ENCODE measurements around the gene TMEM183A.

Gene TMEM183A

DNA sequence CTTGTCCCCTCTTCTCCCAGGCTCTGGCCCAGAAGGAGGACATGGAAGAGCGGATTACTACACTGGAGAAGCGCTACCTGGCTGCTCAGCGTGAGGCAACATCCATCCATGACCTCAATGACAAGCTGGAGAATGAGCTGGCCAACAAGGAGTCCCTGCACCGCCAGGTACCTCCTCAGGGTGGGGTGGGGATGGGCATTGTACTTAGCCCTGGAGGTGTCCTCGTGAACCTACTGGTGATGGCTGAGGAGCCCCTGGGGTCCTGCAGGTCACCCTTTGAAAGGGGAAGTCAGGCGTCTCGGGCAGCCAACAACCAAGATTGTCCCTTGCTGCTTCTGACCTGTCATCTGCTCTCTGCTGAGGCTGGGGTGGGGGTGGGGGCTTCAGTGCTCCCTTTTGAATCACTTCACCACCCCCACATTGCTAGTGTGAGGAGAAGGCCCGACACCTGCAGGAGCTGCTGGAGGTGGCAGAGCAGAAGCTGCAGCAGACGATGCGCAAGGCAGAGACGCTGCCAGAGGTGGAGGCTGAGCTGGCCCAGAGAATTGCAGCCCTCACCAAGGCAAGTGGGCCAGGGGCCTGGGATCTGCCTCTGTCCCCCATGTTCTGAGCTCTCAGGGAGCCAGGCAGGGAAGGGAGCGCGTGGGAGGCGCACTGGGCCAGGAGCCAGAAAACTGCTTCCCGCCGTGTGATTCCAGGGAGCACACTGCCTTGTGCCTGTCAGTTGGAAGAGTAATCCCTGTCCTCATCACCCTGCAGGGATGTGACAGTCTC is 38.8 kb downstream of the TMEM183A start:
- DNase-seq (ENCODE audit: low read depth in 1 of 2, low spot score in 1 of 2) = no peak

DNA sequence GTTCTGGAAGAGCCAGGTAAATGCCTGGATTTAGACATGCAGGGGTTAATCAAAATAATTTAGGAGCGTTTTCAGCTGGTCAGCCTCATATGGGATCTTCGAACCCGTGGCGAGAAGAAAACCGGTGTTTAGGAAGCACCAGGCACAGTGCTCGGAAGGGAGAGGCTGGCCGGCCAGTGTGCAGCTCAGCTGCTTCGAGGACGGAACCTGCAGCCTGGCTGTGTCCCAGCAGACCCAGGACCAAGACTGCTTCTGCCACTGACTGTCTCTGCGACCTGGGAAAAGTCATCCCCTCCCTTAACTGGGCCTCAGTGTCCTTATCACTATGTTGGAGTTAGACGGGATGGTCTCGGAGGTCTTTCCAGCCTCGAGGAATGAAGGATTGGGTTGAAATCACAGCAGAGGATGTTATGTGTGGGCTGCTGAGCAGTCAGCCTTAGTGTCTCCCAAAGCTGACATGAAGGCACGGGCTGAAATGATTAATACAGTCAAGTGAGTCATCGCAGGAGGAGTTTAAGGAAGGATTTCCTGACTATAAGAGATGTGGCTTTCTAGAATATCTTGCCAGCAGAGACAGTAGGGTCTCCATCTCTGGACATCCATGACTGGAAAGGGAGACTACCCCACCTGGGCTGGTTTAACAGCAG is 39.9 kb downstream of the TMEM183A start:
- DNase-seq (ENCODE audit: low read depth in 1 of 2, low spot score in 1 of 2) = no peak

DNA sequence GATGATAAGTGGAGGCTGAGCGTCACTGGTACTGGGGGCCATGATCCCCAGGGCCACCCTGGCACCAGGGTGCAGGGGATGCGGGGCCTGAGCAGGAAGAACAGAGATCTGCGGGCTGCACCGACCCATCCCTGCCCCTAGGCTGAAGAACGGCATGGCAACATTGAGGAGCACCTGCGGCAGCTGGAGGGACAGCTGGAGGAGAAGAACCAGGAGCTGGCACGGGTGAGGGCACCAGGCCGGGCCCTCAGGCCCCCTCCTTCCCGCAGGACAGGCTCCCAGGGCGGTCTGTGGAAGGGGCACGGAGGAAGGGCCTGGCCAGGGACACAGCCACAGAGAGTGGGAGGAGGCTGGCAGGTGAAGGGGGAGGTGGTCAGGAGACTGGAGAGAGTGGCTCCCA is 40.9 kb downstream of the TMEM183A start:
- no peak for DNase-seq (ENCODE audit: low read depth in 1 of 2, low spot score in 1 of 2)

DNA sequence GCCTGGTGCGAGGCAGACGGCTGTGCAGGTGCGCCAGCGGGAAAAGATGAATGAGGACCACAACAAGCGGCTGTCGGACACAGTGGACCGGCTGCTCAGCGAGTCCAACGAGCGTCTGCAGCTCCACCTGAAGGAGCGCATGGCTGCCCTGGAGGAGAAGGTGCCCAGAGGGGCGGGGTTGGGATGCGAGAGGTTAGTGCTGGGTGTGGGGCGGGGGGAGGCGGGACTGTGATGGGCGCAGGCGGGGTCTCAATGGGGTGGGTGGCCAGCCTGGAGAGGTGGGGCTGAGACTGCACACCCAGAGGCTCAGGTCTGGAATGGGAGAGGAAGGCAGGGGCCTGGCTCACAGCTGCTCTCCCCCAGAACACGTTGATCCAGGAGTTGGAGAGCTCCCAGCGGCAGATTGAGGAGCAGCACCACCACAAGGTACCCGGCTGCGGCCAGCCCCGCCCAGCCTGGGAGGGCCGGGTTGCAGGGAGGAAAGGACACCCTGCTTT is 41.4 kb downstream of the TMEM183A start:
- DNase-seq (ENCODE audit: low read depth in 1 of 2, low spot score in 1 of 2) = no peak

DNA sequence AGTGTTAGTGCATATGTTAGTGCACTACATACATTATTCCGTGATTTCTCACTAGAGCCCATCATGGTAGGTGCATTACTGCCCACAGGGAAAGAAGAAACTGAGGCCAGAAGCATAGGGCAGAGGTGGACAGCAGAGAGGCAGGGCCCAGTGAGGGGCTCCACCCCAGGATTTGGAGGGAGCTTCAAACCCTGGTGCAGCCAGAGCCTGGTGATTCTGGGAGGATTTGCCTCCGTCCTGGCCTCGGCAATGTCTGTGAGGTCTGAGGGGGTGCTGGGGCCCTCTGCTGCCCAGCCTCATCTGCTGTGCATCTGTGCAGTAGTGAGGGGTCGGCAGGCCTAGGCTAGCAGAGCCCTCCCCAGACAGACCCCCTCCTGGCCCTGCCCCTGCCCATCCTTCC is 41.9 kb downstream of the TMEM183A start:
- DNase-seq (ENCODE audit: low read depth in 1 of 2, low spot score in 1 of 2) = no peak

DNA sequence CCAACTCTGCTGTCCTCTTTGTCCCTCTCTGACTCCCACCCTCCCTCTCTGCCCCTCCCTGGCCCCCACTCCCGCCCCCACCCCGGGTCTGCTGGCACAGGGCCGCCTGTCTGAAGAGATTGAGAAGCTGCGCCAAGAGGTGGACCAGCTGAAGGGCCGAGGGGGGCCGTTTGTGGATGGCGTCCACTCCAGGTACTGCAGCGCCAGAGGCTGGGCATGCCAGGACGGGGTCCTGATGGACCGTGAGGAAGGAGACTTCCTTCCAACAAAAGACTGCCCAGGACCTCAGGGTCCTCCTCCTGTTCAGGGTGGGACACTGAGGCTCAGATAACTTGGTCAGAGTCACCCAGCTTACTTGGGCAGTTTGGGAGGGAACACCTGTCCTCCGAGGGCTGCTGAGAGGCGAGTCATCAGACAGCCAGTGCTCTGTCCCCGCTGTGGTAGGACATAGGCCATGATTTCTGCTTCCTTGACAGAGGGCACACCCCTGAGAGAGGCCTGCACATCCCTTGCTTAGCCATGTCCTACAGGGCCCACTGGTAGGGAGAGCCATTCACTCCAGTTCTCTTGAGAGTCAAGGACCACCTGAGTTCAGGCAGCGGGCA is 42.5 kb downstream of the TMEM183A start:
- no peak for DNase-seq (ENCODE audit: low read depth in 1 of 2, low spot score in 1 of 2)

DNA sequence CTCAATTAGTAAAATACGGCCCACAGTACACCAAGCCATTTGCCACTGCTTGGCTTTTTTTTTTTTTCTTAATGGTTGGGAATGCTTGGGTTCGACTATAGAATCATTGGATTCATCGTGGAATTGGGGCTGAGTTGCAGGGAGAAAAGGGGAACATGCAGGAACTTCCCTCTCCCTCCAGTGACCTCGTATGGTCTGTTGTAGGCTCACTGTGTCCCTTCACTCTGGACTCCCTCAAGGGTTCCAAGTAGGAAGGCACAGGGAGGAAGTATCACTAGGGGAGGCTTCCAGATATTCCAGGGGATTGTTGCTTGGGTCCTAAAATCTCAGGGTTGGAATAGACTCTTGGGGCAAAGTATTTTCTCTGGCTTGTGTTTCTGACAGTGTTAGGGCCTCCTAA is 43.7 kb downstream of the TMEM183A start:
- no peak for DNase-seq (ENCODE audit: low read depth in 1 of 2, low spot score in 1 of 2)

DNA sequence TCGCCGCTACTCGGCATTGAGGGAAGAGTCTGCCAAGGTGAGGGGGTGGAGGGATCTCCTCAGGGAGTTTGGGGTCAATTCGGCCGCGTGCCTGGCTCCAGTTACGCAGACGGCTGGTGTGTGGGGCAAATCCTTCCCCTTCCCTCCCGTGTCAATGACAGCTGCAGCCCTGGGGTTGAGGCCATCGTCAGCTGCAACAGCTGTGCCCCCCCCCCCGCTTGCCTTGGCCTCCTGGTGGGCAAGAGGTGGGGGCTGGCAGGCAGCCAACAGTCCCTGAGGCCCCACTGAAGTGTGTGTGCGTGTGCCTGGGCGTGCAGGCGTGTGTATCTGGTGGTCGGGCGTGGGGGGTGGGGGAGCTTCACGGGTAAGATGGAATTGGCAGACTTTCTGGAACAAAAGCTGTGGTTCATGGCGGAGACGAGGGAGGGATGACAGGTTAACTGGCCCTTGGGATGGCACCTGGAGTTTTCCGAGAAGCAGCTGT is 44.7 kb downstream of the TMEM183A start:
- no peak for DNase-seq (ENCODE audit: low read depth in 1 of 2, low spot score in 1 of 2)

DNA sequence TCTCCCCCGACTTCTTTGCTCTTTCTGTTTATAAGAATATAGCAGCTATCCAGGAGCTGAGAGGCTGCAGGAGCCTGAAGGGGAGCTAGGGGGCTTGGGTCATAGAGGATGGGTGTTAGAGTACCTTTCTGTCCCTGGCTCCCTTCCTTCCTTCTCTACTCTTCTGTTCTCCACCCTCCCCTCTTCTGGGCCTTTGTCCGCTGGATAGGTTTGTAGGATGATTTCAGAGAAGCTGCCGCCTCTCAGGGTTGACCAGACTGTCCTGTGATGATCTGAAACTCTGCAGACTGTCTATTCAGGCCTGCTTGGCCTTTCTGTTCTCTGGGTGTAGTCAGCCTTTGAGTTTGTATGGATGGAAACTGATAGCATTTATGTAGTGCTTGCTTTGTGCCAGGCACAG is 45.4 kb downstream of the TMEM183A start:
- DNase-seq (ENCODE audit: low read depth in 1 of 2, low spot score in 1 of 2) = no peak

DNA sequence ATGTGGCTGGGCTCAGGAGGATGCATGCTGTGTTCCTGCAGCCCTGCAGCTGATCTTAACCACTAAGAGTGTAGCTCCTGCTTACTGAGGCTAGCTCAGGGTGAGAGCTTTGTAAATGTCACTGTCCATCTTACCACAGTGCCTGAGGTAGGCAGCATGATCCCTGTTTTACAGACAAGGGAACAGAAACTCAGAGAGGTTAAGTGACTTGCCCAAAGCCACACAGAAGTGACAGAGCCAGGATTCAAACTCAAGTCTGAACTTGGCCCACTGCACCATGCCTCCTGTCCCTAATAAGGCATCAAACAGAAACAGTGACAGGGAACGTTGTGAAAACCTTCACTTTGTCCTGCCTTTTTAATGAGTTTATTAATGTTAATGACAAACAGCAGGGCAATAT is 47.0 kb downstream of the TMEM183A start:
- no peak for DNase-seq (ENCODE audit: low read depth in 1 of 2, low spot score in 1 of 2)

DNA sequence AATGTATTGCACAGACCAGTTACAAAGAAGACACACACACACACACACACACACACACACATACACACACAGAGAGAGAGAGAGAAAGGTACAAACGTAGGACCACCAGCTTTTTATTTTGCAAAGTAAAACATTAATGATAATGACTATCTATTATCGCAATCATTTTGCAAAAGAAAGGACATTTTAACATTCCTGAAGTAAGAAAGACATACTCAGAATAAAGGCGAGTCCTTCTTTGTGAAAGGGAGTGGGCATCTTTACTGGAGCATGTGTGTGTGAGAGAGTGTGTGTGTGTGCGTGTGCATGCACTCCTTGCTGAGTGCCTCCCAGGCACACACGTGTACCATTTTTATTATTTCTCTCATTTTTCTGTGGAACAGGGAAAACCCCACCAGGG is 47.5 kb downstream of the TMEM183A start:
- DNase-seq (ENCODE audit: low read depth in 1 of 2, low spot score in 1 of 2) = no peak

DNA sequence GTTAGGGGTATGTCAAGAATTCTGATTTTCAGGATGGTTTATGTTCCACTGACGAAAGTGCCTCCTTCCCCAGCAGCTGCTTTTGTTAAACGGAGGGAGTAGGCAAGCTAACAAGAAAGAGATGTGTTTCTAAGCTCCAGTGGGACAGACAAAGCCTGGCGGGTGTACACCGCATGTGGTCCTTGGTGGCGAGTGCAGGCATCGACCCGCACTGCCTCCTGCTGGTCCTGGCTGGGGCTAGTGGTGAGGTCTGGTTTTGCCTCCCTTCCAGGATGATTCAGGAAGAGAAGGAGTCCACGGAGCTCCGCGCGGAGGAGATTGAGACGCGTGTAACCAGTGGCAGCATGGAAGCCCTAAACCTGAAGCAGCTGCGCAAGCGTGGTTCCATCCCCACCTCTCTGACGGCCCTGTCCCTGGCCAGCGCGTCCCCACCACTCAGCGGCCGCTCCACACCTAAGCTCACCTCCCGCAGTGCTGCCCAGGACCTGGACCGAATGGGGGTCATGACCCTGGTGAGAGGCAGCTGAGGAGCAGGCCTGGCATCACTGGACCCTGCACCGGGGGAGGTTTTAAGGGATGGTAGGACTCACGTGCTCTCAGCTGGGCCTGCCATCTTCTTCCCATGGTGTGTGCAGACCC is 48.1 kb downstream of the TMEM183A start:
- no peak for DNase-seq (ENCODE audit: low read depth in 1 of 2, low spot score in 1 of 2)

DNA sequence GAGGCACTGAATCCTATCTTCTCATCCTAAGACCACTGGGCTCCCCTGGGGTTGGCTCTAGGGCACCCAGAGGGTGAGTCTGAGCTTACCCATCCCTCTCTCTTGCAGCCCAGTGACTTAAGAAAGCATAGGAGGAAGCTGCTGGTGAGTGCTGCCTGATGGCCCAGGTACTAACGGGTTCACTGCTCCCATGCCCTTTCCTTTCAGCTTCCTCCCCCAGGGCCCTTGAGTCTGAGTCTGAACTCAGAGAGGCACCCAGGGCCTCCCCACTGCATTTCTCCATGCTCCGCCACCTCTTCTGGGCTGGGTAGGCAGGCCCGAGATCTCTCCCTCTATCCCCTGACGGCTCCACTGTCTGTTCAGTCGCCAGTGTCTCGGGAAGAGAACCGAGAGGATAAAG is 48.8 kb downstream of the TMEM183A start:
- no peak for DNase-seq (ENCODE audit: low read depth in 1 of 2, low spot score in 1 of 2)

DNA sequence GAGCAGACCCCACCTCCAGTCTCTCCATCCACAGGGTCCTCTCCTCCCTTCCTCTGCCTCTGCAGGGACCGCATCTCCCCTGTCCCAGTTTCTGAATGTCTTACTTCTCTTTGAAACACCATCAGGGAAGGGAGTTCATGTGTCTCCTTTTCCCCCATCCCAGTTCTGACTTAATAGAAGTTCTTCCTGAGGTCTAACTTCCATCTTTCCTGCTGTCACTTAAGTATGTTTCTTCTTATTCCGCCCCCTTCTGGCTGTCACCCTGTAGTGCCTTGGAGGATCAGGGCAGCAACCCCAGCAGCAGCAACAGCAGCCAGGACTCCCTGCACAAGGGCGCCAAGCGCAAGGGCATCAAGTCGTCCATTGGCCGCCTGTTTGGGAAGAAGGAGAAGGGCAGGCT is 49.3 kb downstream of the TMEM183A start:
- no peak for DNase-seq (ENCODE audit: low read depth in 1 of 2, low spot score in 1 of 2)

DNA sequence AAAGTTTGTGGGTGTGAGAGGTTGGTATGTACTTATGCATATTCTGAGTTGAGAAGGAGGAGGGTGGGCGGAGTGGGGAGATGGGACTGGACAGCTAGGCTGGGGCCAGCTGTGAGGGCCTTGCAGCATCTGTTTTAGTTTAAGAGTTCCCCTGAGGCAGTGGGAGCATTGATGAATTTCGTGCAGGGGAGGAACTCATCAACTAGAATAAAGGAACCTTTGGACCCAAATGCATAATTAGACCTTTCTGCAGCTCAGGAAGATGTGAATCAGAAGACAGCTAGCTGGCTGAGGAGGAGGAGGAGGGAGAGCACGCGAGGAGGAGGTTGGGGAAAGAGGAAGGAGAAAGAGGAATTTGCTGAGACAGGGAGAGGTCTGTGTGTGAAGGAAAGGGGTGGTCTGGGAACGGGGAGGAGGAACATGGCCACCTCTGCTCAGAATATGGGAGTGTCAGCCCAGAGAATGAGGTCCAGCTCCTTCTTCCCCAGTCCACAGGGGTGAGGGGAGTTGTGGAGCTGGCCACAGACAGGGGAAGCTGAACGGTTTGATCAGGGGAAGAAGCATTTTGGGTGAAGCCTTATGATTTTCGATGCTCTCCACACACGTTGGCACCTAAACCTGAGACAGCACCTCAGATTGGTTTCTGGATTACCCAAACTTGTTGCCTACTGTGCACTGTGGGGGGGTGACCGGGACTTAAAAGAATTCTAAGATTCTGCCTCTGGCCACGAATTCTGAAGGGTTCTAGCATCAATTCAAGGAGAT is 50.9 kb downstream of the TMEM183A start:
- no peak for DNase-seq (ENCODE audit: low read depth in 1 of 2, low spot score in 1 of 2)

DNA sequence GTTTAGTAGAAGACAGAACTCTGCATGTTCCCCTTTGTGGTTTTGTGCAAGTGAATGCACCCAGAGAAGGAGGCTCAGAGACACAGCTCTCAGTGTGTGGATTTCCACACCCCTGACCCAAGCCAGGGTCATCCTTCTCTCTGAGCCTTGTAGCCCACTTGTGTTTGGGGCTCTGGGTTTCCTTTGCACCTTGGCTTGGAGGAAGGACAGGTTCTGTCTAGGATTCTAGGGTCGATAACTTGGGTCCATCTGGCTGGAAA is 51.4 kb downstream of the TMEM183A start:
- no peak for DNase-seq (ENCODE audit: low read depth in 1 of 2, low spot score in 1 of 2)

DNA sequence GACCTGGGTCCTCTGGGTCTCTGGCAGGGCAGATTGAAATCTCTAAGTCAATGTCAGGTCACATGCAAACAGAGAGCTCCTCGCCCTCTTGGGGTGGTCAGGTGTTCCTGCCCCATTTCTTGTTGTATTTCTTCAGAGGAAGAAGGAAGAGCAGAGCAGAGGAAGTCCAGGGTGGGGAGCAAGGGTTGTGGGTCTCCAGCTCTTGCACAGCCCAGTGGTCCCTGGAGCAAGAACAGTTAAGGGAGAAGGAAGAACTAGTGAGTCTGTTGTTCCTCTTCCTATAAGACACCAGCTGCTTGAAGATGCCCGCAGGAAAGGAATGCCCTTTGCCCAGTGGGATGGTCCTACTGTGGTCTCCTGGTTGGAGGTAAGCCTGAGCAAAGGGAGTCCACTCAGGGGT is 52.3 kb downstream of the TMEM183A start:
- DNase-seq (ENCODE audit: low read depth in 1 of 2, low spot score in 1 of 2) = no peak

DNA sequence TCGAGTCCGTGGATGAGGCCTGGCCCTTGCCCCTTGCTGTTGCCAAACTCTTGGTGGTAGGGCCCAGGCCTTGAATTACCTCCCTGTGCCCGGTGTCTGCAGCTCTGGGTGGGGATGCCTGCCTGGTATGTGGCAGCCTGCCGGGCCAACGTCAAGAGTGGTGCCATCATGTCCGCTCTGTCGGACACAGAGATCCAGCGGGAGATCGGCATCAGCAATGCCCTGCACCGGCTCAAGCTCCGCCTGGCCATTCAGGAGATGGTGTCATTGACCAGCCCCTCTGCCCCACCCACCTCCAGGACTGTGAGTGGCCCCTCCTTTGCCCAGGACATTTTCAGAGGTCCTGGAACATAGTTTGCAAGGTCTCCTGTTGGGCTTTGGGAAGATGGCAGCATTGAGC is 52.9 kb downstream of the TMEM183A start:
- DNase-seq (ENCODE audit: low read depth in 1 of 2, low spot score in 1 of 2) = no peak

DNA sequence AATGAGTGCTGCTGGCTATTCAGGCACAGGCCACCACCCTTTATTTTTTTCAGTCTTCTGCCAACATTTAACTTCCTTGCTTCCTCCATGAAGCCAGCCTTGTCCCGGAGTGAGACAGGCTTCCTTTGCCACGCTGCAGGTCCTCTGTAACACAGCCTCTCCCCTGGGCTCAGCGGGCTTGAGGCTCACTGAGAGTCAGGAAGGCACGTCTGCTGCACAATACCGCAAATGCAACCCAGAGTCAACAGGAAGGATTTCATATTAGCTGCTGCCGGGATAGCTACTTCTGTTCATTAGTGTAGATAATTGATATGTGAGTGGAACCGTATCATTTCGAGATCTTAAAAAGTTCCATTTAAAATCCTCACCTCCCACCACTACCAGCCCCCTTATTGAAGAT is 56.1 kb downstream of the TMEM183A start:
- DNase-seq (ENCODE audit: low read depth in 1 of 2, low spot score in 1 of 2) = no peak

DNA sequence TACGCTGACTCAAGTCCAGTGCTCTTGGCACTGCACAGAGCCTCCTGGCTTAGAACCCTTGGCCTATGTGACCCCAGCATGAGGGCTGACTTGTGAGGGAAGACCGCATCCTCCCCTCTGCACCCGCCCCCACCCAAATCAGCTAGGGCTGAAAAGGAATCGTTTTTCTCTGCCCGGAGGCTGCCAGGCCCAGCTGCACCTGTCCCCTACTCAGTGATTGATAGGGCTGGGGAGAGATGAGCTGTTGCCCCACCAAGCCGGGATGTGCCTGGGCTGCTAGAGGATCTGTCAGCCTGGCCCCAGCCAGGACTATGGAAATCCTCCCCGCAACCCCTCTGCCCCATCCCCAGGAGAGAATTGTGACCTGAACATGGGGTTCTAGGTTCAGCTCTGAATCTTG is 58.0 kb downstream of the TMEM183A start:
- DNase-seq (ENCODE audit: low read depth in 1 of 2, low spot score in 1 of 2) = no peak

DNA sequence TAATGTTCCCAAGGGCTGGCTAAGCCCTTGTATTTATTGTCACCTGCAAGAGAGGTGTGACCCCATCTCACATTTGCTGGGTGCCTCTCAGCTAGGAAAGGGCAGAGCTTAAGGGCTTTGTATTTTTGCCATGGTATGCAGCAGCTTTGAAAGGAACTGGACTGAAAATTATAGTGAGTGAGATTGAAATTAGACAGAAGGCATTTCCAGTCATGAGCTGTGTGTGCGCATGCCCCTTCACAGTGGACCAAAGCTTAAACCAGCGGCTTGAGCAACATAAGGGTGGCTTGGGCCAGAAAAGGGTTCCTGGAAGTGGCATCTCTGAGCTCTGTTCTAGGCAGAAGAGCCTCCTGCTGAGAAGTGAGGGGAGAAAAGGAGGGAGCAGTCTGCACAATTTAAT is 58.8 kb downstream of the TMEM183A start:
- DNase-seq (ENCODE audit: low read depth in 1 of 2, low spot score in 1 of 2) = no peak

Measured in activated T-helper 1 cell treated with anti-CD3 and anti-CD28 coated beads, Interleukin-2, amount 50 U/mL, for 16 hours (primary cell).